KMS-11 (cell line): ENCODE data around the gene C6orf47.

Source experiments
- H2AFZ ChIP-seq: fragments of 200-600 bp; sonication (generic); 2 replicates; pipeline ENCODE4 v1.6.1; 2016; ENCODE audit warnings: antibody characterized with exemption, mixed run types, low read depth
- H3K27ac ChIP-seq: fragments of 200-600 bp; sonication (generic); 2 replicates; pipeline ENCODE4 v1.6.1; 2016; ENCODE audit warnings: mild to moderate bottlenecking, mixed run types
- H3K27me3 ChIP-seq: fragments of 200-600 bp; sonication (generic); 2 replicates; pipeline ENCODE4 v1.6.1; 2017; ENCODE audit warnings: mild to moderate bottlenecking, low read depth, mixed run types, moderate library complexity; ENCODE audit not compliant: insufficient read depth
- H3K36me3 ChIP-seq: fragments of 200-600 bp; sonication (generic); 2 replicates; pipeline ENCODE4 v1.6.1; 2017; ENCODE audit warnings: mild to moderate bottlenecking, mixed run types; ENCODE audit not compliant: insufficient read depth
- H3K4me1 ChIP-seq: fragments of 200-600 bp; sonication (generic); 2 replicates; pipeline ENCODE4 v1.6.1; 2016; ENCODE audit warnings: mild to moderate bottlenecking, low read depth, mixed run types; ENCODE audit not compliant: poor library complexity, severe bottlenecking
- H3K4me2 ChIP-seq: fragments of 200-600 bp; sonication (generic); 2 replicates; pipeline ENCODE4 v1.7.0; 2016; ENCODE audit warnings: mild to moderate bottlenecking, mixed run types
- H3K4me3 ChIP-seq: fragments of 200-600 bp; sonication (generic); IDR thresholded peaks from 2 replicates; pipeline ENCODE4 v1.6.1; 2017; ENCODE audit warnings: low read depth, low read length, mixed read lengths; ENCODE audit not compliant: insufficient read depth
- H3K79me2 ChIP-seq: fragments of 200-600 bp; sonication (generic); 2 replicates; pipeline ENCODE4 v1.6.1; 2016; ENCODE audit warnings: low read depth, mixed run types; ENCODE audit not compliant: insufficient read depth
- H3K9ac ChIP-seq: fragments of 200-600 bp; sonication (generic); 2 replicates; pipeline ENCODE4 v1.6.1; 2016; ENCODE audit warnings: mild to moderate bottlenecking, mixed run types
- H4K20me1 ChIP-seq: fragments of 200-600 bp; sonication (generic); 2 replicates; pipeline ENCODE4 v1.6.1; 2016; ENCODE audit warnings: mild to moderate bottlenecking, mixed run types; ENCODE audit not compliant: insufficient read depth
- CTCF ChIP-seq: fragments of 200-600 bp; sonication (generic); conservative IDR thresholded peaks from 2 replicates; pipeline ENCODE4 v1.6.1; 2017; ENCODE audit warnings: low read depth, mild to moderate bottlenecking, antibody characterized with exemption, low read length, moderate library complexity, mixed read lengths

The C6orf47 gene

GRCh38 chr6:31639449-31639861 lies 21.1 kb downstream of the C6orf47 start:
- no peak overlapping the region for H3K9ac ChIP-seq
- no peaks in the 10 kb centered on the region for H3K27me3 ChIP-seq
- no peak overlapping the region for H2AFZ ChIP-seq
- no peak for TF ChIP-seq CTCF
- no peak overlapping the region for H3K27ac ChIP-seq
- no peak overlapping the region for H3K4me2 ChIP-seq
- H3K79me2 ChIP-seq = no peaks in the 10 kb centered on the region
- no peaks in the 10 kb centered on the region for H4K20me1 ChIP-seq
- no peaks in the 10 kb centered on the region for H3K4me1 ChIP-seq
- H3K4me3 ChIP-seq = no peak overlapping the region
- H3K36me3 ChIP-seq = peaks cover 1% of the 10 kb centered on the region; the same call in 1 of the 2 replicates

GRCh38 chr6:31639043-31639442 lies 21.5 kb downstream of the C6orf47 start:
- TF ChIP-seq CTCF = no peak
- no peak overlapping the region for H3K4me3 ChIP-seq
- no peak overlapping the region for H3K9ac ChIP-seq
- no peak overlapping the region for H3K27ac ChIP-seq
- no peaks in the 10 kb centered on the region for H3K79me2 ChIP-seq
- no peak overlapping the region for H2AFZ ChIP-seq
- H3K36me3 ChIP-seq = peaks cover 5% of the 10 kb centered on the region; the same call in 1 of the 2 replicates
- no peaks in the 10 kb centered on the region for H3K27me3 ChIP-seq
- no peak overlapping the region for H3K4me2 ChIP-seq
- H3K4me1 ChIP-seq = no peaks in the 10 kb centered on the region
- no peaks in the 10 kb centered on the region for H4K20me1 ChIP-seq

- H3K9ac ChIP-seq = no peak overlapping the region
- H3K27me3 ChIP-seq = no peaks in the 10 kb centered on the region
- H3K4me1 ChIP-seq = no peaks in the 10 kb centered on the region
- no peak overlapping the region for H3K27ac ChIP-seq
- no peaks in the 10 kb centered on the region for H3K79me2 ChIP-seq
- no peak overlapping the region for H3K4me2 ChIP-seq
- no peak overlapping the region for H2AFZ ChIP-seq
- no peaks in the 10 kb centered on the region for H4K20me1 ChIP-seq
- H3K36me3 ChIP-seq = peaks cover 6% of the 10 kb centered on the region; the same call in 1 of the 2 replicates
- no peak for TF ChIP-seq CTCF
- H3K4me3 ChIP-seq = no peak overlapping the region
Observed at GRCh38 chr6:31636698-31637596, 23.6 kb downstream of the C6orf47 start.

GRCh38 chr6:31634969-31635575 lies 25.5 kb downstream of the C6orf47 start:
- H4K20me1 ChIP-seq = no peaks in the 10 kb centered on the region
- TF ChIP-seq CTCF = no peak

More at GRCh38 chr6:31634969-31635575, 25.5 kb downstream of the C6orf47 start:
- no peak overlapping the region for H3K4me3 ChIP-seq
- no peaks in the 10 kb centered on the region for H3K4me1 ChIP-seq
- H2AFZ ChIP-seq = no peak overlapping the region
- H3K27me3 ChIP-seq = no peaks in the 10 kb centered on the region
- H3K27ac ChIP-seq = no peak overlapping the region
- H3K79me2 ChIP-seq = no peaks in the 10 kb centered on the region
- no peak overlapping the region for H3K4me2 ChIP-seq
- H3K9ac ChIP-seq = no peak overlapping the region
- peaks cover 8% of the 10 kb centered on the region; the same call in 1 of the 2 replicates for H3K36me3 ChIP-seq
